ENCODE results near the gene CTSZ.
"Not testable (repeated sequence)": the region's sequence is repeated elsewhere in the genome, so short reads cannot be mapped to it uniquely, and the experiment has no call there.

Gene CTSZ

DNA sequence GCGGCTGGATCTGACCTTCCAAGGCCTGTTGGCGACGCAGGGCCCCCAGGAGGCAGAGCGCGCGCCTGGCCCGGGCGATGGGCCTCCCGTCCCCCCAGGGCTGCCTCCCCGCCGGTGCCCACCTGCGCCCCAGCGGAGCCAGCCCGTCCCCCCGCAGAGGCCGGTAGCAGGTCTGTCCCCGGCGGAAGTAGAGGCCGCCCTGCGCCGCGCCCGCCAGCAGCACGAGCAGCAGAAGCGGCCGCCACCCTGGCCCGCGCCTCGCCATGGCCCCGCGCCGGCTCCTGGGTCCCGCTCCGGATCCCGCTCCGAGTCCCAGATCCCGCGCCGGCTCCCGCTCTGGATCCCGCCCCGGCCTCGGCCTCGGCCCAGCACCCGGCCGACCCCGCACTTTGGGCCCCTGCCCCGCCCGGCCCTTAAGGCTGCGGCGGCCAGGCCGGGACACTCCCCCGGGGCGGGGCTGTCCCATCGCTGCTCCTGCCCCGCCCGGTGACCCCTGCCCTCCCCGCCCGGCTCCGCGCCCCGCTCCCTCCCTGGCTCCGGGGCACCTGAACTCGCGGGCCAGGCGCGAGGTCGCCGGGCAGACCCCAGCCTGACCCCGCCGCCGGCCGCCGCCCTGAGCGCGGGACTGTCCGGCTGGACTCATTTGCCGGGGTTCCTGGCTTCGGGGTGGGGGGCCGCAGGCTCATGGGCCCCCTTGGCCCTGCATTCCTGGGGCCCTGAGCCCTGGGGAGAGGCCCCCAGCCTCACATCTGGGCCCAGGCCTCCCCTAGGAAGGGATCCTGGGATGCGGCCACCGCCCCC lies at the start of gene CTSZ:
TSS of gene CTSZ (minus strand) at position 391 of the 801 bp plus-strand sequence. CDS start at position 265, 126 bp downstream.
- peak; percentile 41 for DNase-seq (ENCODE audit: low spot score)

DNA sequence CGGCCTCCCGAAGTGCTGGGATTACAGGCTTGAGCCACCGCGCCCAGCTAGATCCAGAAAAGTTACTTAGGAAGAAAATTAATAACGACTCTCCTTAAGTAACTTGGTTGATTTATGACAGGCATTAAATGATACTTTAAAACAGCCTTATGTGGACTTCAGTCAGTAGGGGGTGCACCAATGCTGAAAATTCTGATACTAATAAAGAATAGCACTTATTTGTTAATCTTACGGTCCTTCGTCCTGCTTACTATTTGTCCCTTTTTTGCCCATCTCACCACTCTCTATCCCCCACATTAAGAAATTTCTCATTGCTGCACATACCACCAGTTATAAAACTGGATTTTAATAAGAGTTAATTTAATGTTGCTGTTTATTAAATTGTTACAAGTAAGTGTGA lies 48.2 kb upstream of the CTSZ start:
- no peak for DNase-seq (ENCODE audit: low spot score)

DNA sequence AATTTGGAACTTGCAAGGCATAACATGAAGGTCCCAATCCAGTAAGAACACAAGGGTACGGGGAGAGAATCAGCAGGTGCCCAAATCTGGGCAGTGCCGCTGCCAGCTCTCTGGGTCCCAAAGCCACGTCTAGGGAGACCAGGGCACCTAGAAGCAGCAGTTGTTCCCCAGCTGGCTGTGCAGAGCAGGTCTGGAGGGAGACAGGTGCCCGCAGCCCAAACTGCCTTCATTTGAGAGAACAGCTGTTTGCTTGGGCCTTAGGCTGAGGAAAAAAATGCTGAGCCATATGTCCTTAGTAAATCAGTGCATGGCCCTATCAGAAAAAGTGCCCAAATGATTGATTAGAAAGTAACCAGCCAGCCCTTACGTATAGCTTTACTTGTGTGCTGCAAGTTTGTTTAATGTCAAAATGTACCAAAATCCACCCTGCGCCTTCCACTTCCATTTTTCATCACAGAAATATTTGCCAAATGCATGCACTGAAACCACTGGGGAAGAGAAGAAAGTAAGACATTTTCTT lies 44.7 kb upstream of the CTSZ start:
- no peak for DNase-seq (ENCODE audit: low spot score)

DNA sequence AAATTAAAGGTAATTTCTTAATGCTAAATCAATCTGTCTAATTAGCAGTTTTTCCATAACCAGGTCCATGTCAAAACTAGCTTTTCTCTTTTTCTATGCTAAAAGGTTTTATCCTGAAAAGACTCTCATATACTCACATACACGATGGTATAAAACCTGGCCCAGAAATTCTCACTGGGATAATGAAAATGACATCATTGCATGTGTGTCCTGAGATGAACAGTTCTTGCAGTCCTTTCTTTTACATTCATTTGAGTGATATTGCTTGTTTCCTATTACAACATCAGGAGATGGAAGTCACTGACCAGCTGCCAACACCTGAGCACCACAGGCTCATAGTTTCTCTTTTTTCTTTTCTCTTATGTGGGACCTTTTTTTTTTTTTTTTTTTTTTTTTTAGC lies 43.4 kb upstream of the CTSZ start:
- no peak for DNase-seq (ENCODE audit: low spot score)

DNA sequence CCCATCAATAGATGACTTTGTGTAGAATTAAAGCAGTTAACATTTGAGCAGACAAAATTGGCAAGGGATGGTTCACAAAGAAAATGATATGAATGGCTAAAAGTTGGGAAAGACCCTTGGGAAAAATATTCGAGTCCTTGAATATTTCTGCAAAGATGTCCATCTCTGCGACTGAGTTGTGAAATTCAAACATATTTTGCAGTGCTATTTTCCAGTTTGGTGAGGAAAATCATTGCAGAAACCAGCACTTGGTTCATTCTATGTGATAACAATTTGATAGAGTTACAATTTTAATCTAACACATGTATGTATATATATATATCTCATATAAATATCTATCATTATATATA lies 41.6 kb upstream of the CTSZ start:
- DNase-seq (ENCODE audit: low spot score), result no peak

DNA sequence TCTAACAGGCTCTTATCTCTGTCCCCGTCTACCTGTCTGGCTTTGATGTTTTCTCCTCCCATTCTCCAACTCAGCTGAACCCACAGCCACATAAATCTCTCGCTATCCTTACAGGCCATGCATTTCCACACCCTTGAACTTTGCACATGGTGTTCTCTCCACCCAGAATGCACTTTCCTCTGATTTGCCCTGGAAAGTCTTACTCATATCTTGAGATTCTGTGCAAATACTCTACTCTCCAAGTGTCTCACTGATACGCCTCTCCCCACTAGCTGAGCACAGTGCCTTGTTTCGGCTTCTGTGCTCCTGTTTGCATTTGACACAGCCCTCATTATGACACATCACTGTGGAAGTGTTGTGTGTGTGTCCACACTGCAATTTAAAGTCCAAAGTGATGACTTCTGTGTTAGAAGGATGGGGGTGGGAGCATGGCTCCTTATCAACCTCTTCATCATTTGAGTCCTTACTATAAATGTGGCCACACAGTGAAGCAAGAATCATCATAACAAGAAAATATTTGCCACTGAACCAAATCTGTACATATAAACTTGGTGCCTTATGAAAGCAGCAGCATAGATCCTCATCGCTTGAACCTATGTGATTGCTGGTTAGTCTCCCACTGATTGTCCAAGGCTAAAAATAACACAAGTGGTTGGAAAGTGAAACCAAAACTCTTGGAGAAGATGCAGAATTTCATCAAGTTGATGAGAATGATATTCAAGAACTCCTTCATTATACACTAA lies 41.1 kb upstream of the CTSZ start:
- no peak for DNase-seq (ENCODE audit: low spot score)

DNA sequence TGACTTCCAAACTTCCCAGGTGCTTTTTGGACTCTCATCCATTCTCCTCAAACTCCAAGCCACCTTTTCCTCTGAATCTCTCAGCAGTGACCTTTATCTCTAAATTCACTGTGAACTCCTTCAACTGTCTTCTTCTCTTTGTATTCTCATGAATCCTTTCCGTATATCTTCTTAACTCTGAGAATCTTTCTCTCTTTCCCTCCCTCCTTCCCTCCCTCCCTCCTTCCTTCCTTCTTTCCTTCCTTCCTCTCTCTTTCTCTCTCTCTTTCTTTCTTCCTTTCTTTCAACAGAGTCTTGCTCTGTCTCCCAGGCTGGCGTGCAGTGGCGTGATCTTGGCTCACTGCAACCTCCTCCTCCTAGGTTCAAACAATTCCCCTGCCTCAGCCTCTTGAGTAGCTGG lies 39.8 kb upstream of the CTSZ start:
- DNase-seq (ENCODE audit: low spot score), result no peak

DNA sequence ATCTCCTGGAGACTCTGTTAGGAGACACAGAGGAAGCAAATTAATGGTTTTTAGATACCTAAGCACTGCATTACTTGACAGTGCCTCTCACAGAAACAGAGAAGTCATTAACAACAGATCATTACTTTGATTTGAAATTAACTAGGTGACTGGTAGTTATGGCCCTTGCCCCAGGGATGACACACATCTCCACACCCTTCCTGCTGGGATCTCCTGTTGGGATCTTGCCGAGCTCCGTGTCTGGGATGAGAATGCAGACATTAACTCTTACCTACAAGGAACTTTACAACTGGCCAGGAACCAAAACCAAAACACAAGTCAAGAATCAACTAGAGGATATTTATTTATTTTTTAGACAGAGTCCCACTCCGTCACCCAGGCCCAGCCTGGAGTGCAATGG lies 37.7 kb upstream of the CTSZ start:
- DNase-seq (ENCODE audit: low spot score), result no peak

DNA sequence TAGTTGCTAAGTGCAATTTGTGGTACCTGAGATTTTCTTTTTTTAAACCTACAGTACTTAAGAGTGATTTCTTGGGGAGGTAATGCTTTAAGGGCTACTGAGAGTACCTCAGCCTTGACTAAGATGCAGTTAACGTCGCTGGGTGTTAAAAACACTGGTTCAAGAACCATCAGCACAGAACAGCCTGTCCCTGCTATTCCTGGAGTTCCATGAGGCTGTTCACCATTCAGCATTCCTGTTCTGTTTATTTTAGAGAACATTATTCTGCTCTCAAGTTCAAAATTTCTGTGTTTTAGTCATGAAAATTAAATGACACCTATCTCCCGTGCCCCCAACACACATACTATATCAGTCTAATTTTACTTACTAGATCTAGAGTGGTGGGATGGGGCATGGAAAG lies 37.2 kb upstream of the CTSZ start:
- DNase-seq (ENCODE audit: low spot score), result no peak

DNA sequence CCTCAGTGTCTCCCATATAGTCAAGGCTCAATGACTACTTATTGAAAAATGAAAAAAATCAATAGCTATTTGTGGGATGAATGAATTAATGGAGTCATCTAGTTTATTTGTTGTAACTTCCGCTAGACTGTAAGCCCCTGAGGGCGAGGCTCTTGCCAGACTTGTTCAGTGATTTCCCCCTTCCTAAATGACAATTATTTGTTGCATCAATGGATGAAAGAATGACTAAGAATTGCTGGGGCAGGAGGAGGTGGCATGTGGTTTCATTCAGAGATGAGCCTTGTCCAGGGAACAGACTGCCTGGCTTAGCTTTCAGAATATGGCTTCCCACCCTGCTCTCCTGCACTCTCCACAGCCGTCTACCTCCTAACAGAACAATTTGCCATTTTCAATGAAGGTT lies 36.6 kb upstream of the CTSZ start:
- DNase-seq (ENCODE audit: low spot score), result no peak

DNA sequence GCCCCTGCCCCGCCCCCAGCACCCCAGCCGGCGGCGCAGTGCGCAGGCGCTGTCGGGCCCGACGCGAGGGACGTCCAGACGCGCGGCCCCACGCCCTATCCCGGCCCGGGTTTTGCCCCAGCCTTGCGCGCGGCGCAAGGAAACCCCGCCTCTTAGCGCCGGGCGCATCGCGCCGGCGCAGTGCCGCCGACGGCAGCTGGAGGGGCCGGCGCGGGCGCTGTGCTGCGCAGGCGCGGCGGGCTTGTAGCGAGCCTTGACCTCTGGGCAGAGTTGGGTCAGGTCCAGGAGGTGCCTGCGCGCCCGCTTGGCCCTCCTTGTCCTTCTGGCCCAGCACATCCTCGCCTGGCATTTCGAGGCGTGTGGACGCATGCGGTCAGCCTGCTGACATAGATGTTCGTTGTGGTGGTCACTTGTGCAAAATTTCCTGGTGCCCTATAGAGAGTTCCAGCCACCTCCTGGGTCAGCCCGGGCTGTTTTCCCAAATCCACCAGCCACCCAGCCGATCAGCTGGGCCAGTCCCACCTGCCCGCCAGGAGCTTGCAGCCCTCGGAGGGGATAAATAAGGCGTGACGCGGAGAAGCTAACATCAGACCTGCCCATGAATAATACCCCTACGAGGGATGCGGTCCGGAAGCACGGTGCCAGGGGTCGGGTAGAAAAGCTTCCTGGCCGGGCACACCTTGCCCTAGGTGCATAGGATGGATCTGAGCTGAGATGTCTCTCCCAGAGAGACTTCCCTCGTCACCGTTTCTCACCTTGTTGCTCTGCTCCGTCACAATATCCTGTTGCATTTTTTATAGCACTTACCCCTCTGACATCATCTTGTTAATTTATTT lies 36.0 kb upstream of the CTSZ start:
- peak; percentile 92 for DNase-seq (ENCODE audit: low spot score)

DNA sequence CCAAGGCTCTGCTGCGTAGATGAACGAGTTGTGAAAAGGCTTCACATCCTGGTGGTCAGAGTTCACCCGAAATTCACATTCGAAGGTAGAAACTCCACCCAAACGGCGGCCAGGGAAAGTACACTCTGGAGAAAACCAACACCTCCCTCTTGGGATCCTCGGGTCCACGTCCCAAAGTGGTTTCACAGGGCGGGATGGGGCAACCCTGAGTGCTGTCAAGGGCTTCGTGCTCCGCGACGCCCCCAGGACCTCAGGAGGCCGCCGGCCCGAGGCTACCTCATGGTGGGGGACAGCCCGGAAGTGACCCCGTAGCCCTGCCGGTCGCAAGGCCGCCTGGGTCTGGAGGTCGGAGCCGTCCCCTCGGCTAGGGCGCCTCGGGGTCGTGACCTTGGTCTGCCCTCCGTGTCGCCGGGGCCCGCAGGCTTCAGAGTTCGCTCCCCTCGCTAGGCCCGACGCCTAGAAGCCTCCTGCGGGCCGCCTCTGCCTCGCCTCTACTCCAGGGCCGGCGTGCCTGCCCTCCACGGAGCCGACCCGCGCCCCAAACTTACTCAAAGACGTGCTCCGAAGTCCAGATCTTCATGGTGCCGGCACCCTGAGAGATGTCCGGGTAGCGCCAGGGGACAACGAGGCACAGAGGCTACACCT lies 35.2 kb upstream of the CTSZ start, which contains the start of gene PRELID3B:
TSS of gene PRELID3B (minus strand) at position 636 of the 645 bp plus-strand sequence. CDS start at position 580, 56 bp downstream.
- DNase-seq (ENCODE audit: low spot score), result no peak

DNA sequence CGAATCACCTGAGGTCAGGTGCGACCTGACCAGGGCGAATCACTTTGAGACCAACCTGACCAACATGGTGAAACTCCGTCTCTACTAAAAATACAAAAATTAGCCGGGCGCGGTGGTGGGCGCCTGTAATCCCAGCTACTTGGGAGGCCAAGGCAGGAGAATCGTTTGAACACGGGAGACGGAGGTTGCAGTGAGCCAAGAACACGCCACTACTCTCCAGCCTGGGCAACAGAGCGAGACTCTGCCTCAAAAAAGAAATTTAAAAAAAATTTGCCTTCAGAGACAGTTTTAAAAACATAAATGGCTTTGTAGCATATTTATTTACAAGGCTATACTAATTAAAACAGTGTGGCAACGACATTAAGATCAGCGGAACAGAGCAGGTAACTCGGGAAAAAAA lies 34.4 kb upstream of the CTSZ start:
- DNase-seq (ENCODE audit: low spot score), result not testable (repeated sequence)

DNA sequence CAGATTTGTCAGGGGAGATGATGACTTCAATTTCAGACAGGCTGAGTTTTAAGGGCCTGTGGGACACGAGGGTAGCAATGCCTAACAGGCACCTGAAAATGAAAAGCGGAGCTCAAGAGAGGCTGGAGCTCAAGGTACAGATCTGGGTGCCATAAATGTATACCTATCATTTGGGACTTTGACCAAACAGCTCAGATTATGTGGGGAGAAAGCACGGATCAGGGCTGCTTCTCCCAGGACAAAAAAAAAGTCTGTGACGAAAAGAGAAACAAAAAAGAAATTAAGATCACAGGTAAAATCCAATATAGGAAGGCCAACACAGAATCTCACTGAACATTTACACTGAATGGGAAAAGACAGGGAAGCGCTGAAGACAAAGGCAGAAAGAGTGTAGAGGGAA lies 33.6 kb upstream of the CTSZ start:
- DNase-seq (ENCODE audit: low spot score), result no peak

DNA sequence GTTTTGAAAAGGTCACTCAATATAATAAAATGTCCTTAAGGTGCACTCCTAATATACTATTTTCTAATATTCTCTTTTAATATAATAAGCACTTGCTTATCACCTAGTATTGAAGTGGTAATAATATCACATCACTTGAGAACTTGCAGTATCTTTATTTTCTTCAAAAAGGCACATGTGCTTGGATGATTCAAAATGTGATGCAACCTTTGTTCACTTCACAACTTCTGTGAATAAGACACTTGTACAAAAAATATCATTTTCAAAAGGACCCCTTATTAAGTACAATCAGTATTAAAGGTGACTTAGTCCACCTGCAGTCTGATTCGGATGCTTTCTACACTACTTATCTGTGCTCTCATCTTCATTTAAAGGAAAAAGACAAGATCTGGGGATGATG lies 32.2 kb upstream of the CTSZ start:
- no peak for DNase-seq (ENCODE audit: low spot score)

DNA sequence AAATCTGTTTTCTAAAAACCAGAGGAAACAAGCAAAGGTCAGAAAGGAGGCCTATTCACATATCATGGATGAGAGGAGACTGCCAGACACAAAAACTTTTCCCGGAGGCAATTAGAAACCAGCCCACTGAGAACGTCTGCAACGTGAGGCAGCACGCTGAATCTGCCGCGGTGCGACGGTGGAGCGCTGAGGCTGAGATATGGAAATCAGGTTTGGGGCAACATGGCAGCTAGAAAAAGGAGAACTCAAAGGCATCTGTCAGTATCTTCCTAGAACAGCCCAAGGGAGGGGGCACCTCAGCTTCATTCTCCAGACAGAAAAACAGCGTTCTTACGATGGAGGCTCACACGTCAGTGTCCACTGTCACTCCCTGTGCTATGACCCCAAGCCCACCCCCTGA lies 30.3 kb upstream of the CTSZ start:
- DNase-seq (ENCODE audit: low spot score), result no peak

DNA sequence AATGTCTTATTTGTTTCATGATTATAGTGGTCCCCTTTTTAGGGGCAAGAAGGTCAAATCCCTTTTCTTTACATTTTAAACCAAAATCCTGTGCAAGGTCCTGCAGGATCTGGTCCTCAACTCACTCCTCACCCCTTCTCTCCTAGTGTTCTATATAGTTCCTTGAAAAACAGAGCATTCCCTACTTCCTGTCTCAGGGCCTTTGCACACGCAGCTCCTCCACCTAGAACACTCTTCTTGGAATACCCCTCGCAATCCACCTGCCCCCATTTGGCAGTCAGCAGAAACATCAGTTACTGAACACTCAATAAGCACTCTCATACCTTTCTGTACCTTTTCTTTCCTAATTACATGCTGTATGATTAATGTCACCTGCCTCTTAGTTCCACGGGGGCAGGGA lies 28.3 kb upstream of the CTSZ start:
- no peak for DNase-seq (ENCODE audit: low spot score)

DNA sequence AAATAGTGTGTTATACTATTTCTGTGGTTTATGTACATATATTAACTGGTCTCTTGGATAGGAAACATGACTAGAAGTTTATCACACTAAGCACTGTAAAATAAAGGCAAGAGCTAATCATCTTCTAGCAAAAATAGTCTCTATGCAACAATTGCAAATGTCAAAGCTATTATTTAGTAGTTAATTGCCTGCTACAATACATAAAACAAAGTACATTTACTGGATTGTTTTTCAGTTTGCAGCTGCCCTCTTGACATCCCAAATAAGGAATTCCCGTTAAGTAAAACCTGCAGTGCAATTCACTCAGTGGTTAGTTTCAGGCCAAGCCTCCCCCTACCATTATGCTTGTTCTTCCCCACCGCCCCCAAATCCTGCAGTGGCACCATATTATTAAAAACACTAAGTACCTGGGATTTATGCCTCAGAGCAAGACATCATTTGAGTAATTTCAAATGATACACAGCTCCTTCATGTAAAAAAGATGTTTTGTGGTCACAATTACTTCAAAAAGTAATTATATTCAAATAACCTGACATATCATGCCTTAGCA lies 26.6 kb upstream of the CTSZ start:
- DNase-seq (ENCODE audit: low spot score), result no peak

DNA sequence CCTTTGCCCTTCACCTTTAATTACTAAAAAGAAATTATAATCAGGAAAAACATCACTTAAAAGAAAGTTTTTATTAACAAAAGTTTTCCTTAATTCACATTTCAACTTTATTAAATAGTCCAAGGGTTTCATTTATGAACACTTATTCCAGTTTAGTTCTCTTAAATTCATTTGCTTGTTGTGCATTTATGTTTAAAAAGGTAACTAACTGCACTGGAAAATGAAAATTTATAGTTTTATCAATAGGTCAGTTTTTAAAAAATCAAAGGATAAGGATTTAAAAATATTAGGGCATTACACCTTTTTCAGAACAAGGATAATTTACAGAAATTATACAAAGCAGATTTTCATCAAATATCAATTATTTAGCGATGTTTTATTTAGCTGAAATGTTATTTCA lies 26.0 kb upstream of the CTSZ start:
- DNase-seq (ENCODE audit: low spot score), result no peak

DNA sequence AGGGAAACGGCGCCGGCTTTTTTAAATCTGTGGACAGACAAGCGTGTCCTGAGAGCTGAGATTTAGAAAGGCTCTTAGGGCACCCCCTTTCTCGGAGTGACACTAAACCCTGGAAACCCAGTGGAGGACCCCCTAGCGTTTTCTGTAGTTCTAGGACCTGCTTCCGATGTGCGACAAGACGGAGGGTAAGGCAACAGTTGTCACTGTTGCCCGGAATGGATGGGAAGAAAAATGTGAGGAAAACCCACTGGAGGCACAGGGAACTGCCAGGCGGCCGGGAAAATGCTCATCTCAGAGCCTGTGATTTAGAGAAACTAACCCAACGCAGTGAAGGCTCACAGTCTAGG lies 25.6 kb upstream of the CTSZ start:
- DNase-seq (ENCODE audit: low spot score), result peak; percentile 40

DNA sequence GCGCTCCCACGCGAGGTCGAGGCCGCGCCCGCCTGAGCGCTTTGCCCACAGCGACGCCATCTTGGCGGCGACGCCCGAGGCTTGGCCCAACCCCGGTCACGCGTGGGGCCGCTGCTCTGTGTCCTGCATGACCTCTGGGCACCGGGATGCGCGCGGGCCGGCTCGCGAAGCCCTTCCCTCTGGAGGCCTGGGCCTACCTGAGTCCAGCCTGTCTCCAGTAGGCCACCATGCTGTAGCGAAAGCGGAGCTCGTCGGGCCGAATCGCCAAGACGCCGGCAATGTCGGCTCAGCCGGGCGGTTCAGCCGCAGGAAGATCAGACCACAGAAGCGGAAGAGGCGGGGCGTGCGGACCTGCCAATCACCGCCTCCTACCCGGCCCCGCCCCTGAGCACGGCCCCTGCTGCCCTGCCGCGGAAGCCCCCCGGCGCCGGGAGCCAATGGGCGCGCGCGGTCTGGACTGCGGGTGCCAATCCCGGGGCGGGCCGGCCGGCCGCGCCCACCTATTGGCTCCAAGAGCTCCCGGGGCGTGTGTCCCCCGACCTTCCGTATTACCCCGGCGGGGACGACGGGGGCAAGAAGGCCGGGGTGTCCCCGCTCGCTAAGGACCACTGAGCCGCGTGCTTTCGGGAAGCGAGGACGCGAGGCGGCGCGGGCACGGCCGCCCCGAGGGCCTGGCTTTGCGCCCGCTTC lies 25.1 kb upstream of the CTSZ start, which contains the start of gene ATP5F1E:
TSS of gene ATP5F1E (minus strand) at position 313 of the 690 bp plus-strand sequence. CDS start at position 229, 84 bp downstream.
- DNase-seq (ENCODE audit: low spot score), result peak; percentile 98

Measured in Ammon's horn (tissue), 1 donor.